ENCODE data around the gene AEBP2. TPM values are rescaled to one million over a fixed set of nuclear protein-coding genes. Genes with fewer than 3 reads are reported as not detected.

The AEBP2 gene
- total and polyA plus RNA-seq, 2 of the 4 experiments (the other 2 are of a cell fraction) = 15.5 to 21.7 TPM

- H3K18ac ChIP-seq (ENCODE audit: low read depth, low read length) = no peak overlapping the region
- H3K4me1 ChIP-seq (ENCODE audit: control insufficient read depth, insufficient read depth, low read length) = peaks cover 15% of the 10 kb centered on the region
- H2AK9ac ChIP-seq (replicated peaks; ENCODE audit: low read depth, low read length, poor library complexity) = no peak overlapping the region
- H3K4ac ChIP-seq (ENCODE audit: low read depth, low read length) = no peak overlapping the region
- intact Hi-C loops (cut with micrococcal nuclease) = no loop called here
- no peak overlapping the region for H3K27ac ChIP-seq (ENCODE audit: insufficient read depth, low read length)
- in situ Hi-C loops (cut with MboI; ENCODE audit: low sequenced_read_pairs) = no loop called here
- no peaks in the 10 kb centered on the region for H3K36me3 ChIP-seq (ENCODE audit: control insufficient read depth, insufficient read depth, low read length)
- CTCF ChIA-PET = no interaction called here
- H2AFZ ChIP-seq (replicated peaks; ENCODE audit: low read length, poor library complexity) = no peak overlapping the region
- dilution Hi-C loops (cut with HindIII; ENCODE audit: low sequenced_read_pairs, unreplicated experiment) = no loop called here
- no peak overlapping the region for H2BK20ac ChIP-seq (ENCODE audit: low read depth, low read length)
- TF ChIP-seq CEBPB (IDR thresholded peaks at IDR 0.05; ENCODE audit: low read depth, low read length) (no peak), MXI1 (IDR thresholded peaks at IDR 0.05; ENCODE audit: borderline replicate concordance, low read depth, low read length) (no peak), SMC3 (IDR thresholded peaks at IDR 0.05; ENCODE audit: low read depth, low read length) (no peak), POLR2A (IDR thresholded peaks at IDR 0.05; ENCODE audit: low read depth, low read length) (no peak), RCOR1 (IDR thresholded peaks at IDR 0.05; ENCODE audit: insufficient replicate concordance, low read length) (no peak), RAD21 (IDR thresholded peaks at IDR 0.05; ENCODE audit: low read length) (no peak)
- no peaks in the 10 kb centered on the region for H3K9me3 ChIP-seq (ENCODE audit: control insufficient read depth, insufficient read depth, low read length)
- H2BK15ac ChIP-seq (ENCODE audit: low read depth, low read length) = no peak overlapping the region
- DNase-seq (no peak), ATAC-seq (ENCODE audit: low read depth) (no peak)
- H2AK5ac ChIP-seq (ENCODE audit: low read depth, low read length) = no peak overlapping the region; the same call in 1 of the 2 replicates
- H2BK5ac ChIP-seq (ENCODE audit: low read depth, low read length, poor library complexity, severe bottlenecking) = no peak overlapping the region
- H3K9me1 ChIP-seq (ENCODE audit: insufficient read depth, low read length) = peaks cover 5% of the 10 kb centered on the region; the same call in 1 of the 2 replicates
- H3K56ac ChIP-seq (ENCODE audit: extremely low read depth, insufficient read depth, low read length) = no peak overlapping the region
- no peak overlapping the region for H3K4me3 ChIP-seq (ENCODE audit: insufficient read depth, low read depth, low read length)
- H3K9ac ChIP-seq (ENCODE audit: low read depth, low read length) = no peak overlapping the region
- H3K27me3 ChIP-seq (ENCODE audit: control insufficient read depth, insufficient read depth, low read length) = no peaks in the 10 kb centered on the region
- H4K20me1 ChIP-seq (ENCODE audit: insufficient read depth, low read length) = no peaks in the 10 kb centered on the region
- no peak overlapping the region for H2BK120ac ChIP-seq (ENCODE audit: low read depth, low read length)
- H3K14ac ChIP-seq (replicated peaks; ENCODE audit: low read depth, low read length) = no peak overlapping the region
- no TSS peak for BruUV-seq (replicated peaks)
- H3K23ac ChIP-seq (ENCODE audit: low read depth, low read length) = no peak overlapping the region
- no peak overlapping the region for H4K91ac ChIP-seq (ENCODE audit: insufficient read depth, low read depth, low read length)
- no peak overlapping the region for H4K5ac ChIP-seq (ENCODE audit: low read depth, low read length)
- no peak overlapping the region for H4K8ac ChIP-seq (ENCODE audit: low read depth in 2 of 2, low read length in 2 of 2)
- no peaks in the 10 kb centered on the region for H3K79me1 ChIP-seq (ENCODE audit: low read depth in 1 of 2, low read length in 2 of 2)
- no peak overlapping the region for H3K4me2 ChIP-seq (ENCODE audit: low read depth, low read length)
- POLR2A ChIA-PET (ENCODE audit: unreplicated experiment) = no interaction called here
These were observed 105.1 kb downstream of the AEBP2 start for GRCh38 chr12:19544353-19544752.

Measured in IMR-90 (cell line).